HAP-1 (cell line): ENCODE measurements around the gene CTTN.
A peak's percentile ranks its signal among the peaks of the same experiment; 100 is the strongest.
"Not testable (repeated sequence)": the region's sequence is repeated elsewhere in the genome, so short reads cannot be mapped to it uniquely, and the experiment has no call there.

Experiments used
- DNase-seq, 2 experiments: peaks; one replicate each; pipeline ENCODE4 v3.0.0-alpha.2; 2016 to 2020; ENCODE audit warnings: low spot score in 2 of 2
- H3K27me3 ChIP-seq: fragments of 250-450 bp; sonication (Bioruptor Pico); 2 replicates; pipeline ENCODE4 v1.5.1; 2020; ENCODE audit warnings: low read depth, mild to moderate bottlenecking, moderate library complexity
- H3K36me3 ChIP-seq: fragments of 250-450 bp; sonication (Bioruptor Pico); replicated peaks from 2 replicates; pipeline ENCODE4 v1.5.1; 2020; ENCODE audit warnings: mild to moderate bottlenecking
- H3K4me1 ChIP-seq: fragments of 250-450 bp; sonication (Bioruptor Pico); 2 replicates; pipeline ENCODE4 v1.5.1; 2020; ENCODE audit warnings: mild to moderate bottlenecking
- H3K4me3 ChIP-seq: fragments of 250-450 bp; sonication (Bioruptor Pico); 2 replicates; pipeline ENCODE4 v1.5.1; 2020; ENCODE audit warnings: mild to moderate bottlenecking, moderate library complexity
- H3K9me3 ChIP-seq: fragments of 250-450 bp; sonication (Bioruptor Pico); 2 replicates; pipeline ENCODE4 v1.5.1; 2020; ENCODE audit warnings: mild to moderate bottlenecking, moderate library complexity
- in situ Hi-C: fragments of 300-500 bp; cut with MboI; formaldehyde crosslinking; loops from 3 replicates; pipeline ENCODE4 v1.14.3; 2020; ENCODE audit warnings: low sequenced_read_pairs, inconsistent platforms, mixed read lengths

Gene CTTN

DNA sequence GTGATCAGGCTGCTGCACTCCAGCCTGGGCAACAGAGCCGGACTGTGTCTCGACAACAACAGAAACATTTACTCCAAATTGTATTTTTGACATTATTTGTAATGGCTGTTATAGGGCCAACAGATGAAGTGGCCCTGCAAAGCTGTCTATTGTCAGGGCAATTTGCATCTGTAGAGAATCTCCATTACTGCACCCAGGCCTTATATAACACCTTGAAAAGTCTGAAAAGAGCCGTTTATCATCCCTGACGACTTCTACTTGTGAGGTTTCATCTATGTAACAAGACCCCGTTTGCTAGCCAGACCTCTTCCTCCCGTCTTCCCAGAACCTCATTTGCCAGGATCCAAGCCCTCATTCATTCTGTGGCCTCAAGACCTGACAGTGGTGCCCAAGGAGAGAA is 9.1 kb upstream of the CTTN start:
- Histone ChIP-seq H3K4me3 (no peak overlapping the region), H3K4me1 (peaks cover 33% of the 10 kb centered on the region), H3K36me3 (peaks cover 42% of the 10 kb centered on the region), H3K27me3 (no peaks in the 10 kb centered on the region), H3K9me3 (no peaks in the 10 kb centered on the region)
- peak; percentile 58 to 87 for DNase-seq
- in situ Hi-C loops = no loop called here

GRCh38 chr11:70390882-70391281 is 7.4 kb upstream of the CTTN start:
- Histone ChIP-seq H3K4me1 (peaks cover 33% of the 10 kb centered on the region), H3K36me3 (peaks cover 40% of the 10 kb centered on the region)
- peak; percentile 62 to 74 for DNase-seq
- H3K9me3 ChIP-seq, H3K27me3 ChIP-seq, in situ Hi-C loops, H3K4me3 ChIP-seq: not testable (repeated sequence)

DNA sequence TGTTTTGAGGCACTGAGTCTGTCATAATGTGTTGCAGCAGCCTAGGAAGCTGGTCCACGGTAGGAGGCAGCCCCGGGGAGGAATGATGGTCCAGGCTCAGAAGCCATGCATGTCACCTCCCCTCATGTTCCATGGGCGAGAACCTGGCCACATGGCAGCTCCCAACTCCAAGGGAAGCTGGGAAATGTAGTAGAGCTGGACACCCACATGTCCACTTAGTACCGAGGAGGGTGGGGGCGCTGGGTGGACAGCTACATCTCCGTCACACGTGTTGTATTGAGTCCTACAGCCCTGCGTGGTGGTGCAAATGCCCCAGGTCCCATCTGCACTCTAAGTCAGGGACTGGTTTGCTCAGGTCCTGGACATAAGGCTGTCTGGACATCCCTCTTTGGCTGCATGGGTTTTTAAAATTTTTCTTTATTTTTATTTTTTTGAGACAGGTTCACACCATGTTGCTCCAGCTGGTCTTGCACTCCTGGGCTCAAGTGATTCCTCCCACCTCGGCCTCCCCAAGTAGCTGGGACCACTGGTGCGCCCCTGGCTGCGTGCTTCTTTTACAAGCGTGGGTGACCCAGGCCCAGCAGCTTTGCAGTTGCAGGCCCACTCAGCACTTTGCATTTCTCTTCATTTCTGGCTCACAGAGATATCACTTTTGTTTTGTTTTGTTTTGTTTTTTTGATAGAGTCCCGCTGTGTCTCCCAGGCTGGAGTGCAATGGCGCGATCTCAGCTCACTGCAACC is 3.9 kb upstream of the CTTN start:
- Histone ChIP-seq H3K27me3 (no peaks in the 10 kb centered on the region), H3K4me1 (peaks cover 27% of the 10 kb centered on the region), H3K9me3 (no peaks in the 10 kb centered on the region), H3K36me3 (peaks cover 32% of the 10 kb centered on the region), H3K4me3 (no peak overlapping the region)
- no peak for DNase-seq
- in situ Hi-C loops = no loop called here

- no peaks in the 10 kb centered on the region for H3K27me3 ChIP-seq
- DNase-seq = peak; percentile 4 to 48
- H3K4me1 ChIP-seq = peaks cover 10% of the 10 kb centered on the region
- H3K4me3 ChIP-seq = peak overlapping the region; percentile 71
- in situ Hi-C loops = no loop called here
- H3K36me3 ChIP-seq = peaks cover 27% of the 10 kb centered on the region
- no peaks in the 10 kb centered on the region for H3K9me3 ChIP-seq
Observed at GRCh38 chr11:70397336-70397982, 870 bp upstream of the CTTN start.

DNA sequence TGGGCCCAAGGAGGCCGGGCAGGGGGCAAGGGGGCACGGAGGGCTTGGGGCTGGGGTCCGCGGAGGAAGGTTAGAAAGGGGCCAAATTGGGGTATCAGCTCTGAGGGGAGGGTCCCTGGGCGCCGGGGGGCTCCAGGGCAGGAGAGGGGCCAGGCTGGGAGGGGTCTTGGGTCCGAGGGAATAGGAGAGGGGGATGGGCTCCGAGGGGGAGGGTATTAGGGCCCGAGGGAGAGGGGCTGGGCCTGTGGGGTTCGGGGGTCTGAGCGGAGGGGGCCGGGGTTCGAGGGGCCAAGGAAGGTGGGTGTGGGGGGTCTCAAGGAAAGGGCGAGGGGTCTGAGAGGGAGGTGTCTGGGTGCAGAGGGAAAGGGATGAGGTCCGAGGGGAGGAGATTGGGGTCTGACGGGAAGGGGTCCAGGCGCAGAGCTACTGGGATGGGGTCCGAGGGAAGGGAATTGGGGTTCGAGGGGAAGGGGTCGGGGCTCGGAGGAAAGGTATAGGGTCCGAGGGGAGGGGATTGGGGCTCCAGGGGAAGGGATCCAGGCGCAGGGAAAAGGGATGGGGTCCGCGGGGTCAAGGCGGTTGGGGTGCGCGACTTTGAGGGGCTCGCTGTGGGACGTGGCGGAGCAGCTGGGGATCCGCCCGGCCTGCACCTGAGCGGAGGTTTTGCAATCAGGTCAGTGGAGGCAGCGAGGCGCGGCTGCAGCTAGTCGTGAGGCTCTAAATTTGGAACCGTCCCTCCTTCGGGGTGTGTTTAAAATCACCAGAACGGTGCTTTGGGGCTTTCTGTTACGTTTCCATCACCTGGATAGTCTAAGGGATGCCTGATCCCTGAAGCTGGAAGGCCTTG is 728 bp downstream of the CTTN start:
- Histone ChIP-seq H3K27me3 (no peaks in the 10 kb centered on the region), H3K36me3 (peaks cover 17% of the 10 kb centered on the region), H3K4me1 (peaks cover 7% of the 10 kb centered on the region; the same call in 1 of the 2 replicates), H3K4me3 (peak overlapping the region; percentile 71), H3K9me3 (no peaks in the 10 kb centered on the region)
- in situ Hi-C loops = no loop called here
- DNase-seq = no peak

GRCh38 chr11:70399681-70400112 is 1.4 kb downstream of the CTTN start:
- in situ Hi-C loops = no loop called here
- peak overlapping the region; percentile 71 for H3K4me3 ChIP-seq
- peaks cover 7% of the 10 kb centered on the region; the same call in 1 of the 2 replicates for H3K4me1 ChIP-seq
- peak in 1 of 2 experiments; percentile 41 for DNase-seq
- H3K9me3 ChIP-seq = no peaks in the 10 kb centered on the region
- peaks cover 15% of the 10 kb centered on the region for H3K36me3 ChIP-seq
- H3K27me3 ChIP-seq = no peaks in the 10 kb centered on the region

GRCh38 chr11:70400643-70401042 is 2.3 kb downstream of the CTTN start:
- no peaks in the 10 kb centered on the region for H3K27me3 ChIP-seq
- in situ Hi-C loops = no loop called here
- H3K4me3 ChIP-seq = no peak overlapping the region
- H3K36me3 ChIP-seq = peaks cover 19% of the 10 kb centered on the region
- H3K4me1 ChIP-seq = peaks cover 7% of the 10 kb centered on the region; the same call in 1 of the 2 replicates
- no peak for DNase-seq
- H3K9me3 ChIP-seq = no peaks in the 10 kb centered on the region

DNA sequence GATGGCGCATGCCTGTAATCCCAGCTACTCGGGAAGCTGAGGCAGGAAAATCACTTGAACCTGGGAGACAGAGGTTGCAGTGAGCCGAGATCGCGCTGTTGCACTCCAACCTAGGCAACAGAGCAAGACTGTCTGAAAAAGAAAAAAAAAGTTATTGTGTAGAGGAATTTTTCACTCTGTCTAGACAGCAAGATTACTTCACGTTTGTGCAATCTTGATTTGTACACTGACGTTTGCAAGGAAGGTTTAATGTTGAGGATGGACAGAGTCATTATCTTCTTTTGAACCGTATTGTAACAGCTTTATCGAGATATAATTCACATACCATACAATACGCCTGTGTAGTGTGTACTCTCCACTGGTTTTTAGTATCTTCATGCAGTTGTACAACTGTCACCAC is 3.7 kb downstream of the CTTN start:
- H3K36me3 ChIP-seq = peaks cover 27% of the 10 kb centered on the region
- DNase-seq = no peak
- no peak overlapping the region for H3K4me3 ChIP-seq
- in situ Hi-C loops = no loop called here
- H3K27me3 ChIP-seq = no peaks in the 10 kb centered on the region
- no peaks in the 10 kb centered on the region for H3K9me3 ChIP-seq
- H3K4me1 ChIP-seq = peaks cover 6% of the 10 kb centered on the region; the same call in 1 of the 2 replicates

GRCh38 chr11:70402685-70403084 is 4.4 kb downstream of the CTTN start:
- in situ Hi-C loops = no loop called here
- Histone ChIP-seq H3K27me3 (no peaks in the 10 kb centered on the region), H3K36me3 (peaks cover 33% of the 10 kb centered on the region), H3K4me3 (no peak overlapping the region), H3K9me3 (no peaks in the 10 kb centered on the region), H3K4me1 (peaks cover 4% of the 10 kb centered on the region; the same call in 1 of the 2 replicates)
- DNase-seq = no peak

DNA sequence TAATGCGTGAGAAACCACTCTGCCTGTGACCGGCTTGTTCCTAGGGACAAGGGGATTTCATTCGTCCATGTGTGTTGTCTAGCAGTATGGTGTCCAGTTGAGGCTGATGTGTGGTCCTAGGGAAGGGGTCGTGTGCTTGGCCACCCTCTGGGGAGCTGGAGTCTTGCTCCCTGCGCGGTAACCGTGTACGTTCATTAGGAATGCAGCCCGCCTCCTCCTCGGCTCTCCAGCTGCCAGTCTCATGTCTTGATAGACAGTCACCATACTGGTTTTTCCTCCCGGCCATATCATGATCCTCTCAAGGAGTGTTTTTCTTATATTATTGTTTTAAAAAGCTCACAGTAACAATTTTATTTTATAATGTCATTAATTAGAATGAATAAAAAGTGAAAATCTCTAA is 5.9 kb downstream of the CTTN start:
- in situ Hi-C loops = no loop called here
- no peak for DNase-seq
- H3K4me1 ChIP-seq = peaks cover 4% of the 10 kb centered on the region; the same call in 1 of the 2 replicates
- H3K36me3 ChIP-seq = peaks cover 49% of the 10 kb centered on the region
- H3K4me3 ChIP-seq = no peak overlapping the region
- no peaks in the 10 kb centered on the region for H3K9me3 ChIP-seq
- no peaks in the 10 kb centered on the region for H3K27me3 ChIP-seq

DNA sequence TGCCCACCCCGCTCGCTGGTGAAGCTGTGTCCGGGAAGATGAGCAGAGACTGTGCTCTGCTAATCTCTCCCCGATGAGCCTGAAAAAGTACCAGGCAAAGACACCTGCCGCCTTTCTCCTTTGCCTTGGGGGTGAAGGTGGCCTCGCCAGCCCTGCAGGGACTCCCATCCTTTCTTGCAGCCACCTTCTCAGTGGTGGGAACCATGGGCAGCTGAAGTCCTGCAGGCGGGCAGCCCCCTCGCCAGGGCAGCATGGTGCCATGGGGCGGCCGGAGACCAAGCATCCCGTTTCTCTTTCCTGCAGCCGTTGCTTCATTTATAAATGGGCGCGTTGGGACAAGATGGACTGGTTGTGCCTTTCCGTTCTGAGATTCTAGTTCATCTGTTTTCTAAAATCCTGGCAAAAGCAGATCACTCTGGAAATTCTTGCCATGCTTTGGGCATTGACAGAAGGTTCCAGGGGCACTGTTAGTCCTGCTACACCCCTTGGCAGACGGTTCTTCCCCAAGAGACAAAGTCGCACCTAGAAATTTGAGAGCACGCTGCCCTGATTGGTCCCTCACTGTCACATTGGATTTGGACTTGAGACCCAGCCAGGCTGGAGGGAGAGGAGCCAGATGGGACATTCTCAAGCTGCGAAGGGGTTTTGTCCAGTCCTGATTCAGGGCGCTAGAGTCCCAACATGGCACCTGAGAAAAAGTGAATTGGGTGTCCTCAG is 7.5 kb downstream of the CTTN start:
- Histone ChIP-seq H3K4me1 (no peaks in the 10 kb centered on the region; the same call in 1 of the 2 replicates), H3K36me3 (peaks cover 60% of the 10 kb centered on the region), H3K27me3 (no peaks in the 10 kb centered on the region), H3K4me3 (no peak overlapping the region), H3K9me3 (no peaks in the 10 kb centered on the region)
- in situ Hi-C loops = no loop called here
- DNase-seq = no peak

DNA sequence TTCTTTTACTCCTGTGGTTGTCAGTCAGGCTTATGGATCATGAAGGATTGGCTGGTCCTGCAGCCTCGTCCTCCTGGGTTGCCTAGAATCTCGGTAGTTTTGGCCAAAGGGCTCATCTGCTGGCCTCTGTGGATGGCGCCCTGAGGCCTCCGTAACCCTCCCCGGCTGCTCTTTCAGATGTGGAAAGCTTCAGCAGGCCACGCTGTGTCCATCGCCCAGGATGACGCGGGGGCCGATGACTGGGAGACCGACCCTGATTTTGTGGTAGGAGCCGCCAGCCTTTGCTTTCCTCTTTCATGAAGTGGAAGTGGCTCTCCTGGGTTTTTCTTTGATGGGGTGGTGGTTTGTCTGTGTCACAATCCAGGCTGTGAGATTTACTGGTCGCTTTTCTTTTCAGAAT is 8.8 kb downstream of the CTTN start:
- no peak for DNase-seq
- Histone ChIP-seq H3K9me3 (no peaks in the 10 kb centered on the region), H3K36me3 (peaks cover 68% of the 10 kb centered on the region), H3K27me3 (no peaks in the 10 kb centered on the region), H3K4me1 (no peaks in the 10 kb centered on the region; the same call in 1 of the 2 replicates), H3K4me3 (no peak overlapping the region)
- in situ Hi-C loops = no loop called here

- Histone ChIP-seq H3K36me3 (peaks cover 75% of the 10 kb centered on the region), H3K4me3 (no peak overlapping the region)
- in situ Hi-C loops = no loop called here
Observed at GRCh38 chr11:70407814-70408213, 9.5 kb downstream of the CTTN start.

More at GRCh38 chr11:70407814-70408213, 9.5 kb downstream of the CTTN start:
- Histone ChIP-seq H3K27me3 (no peaks in the 10 kb centered on the region), H3K4me1 (no peaks in the 10 kb centered on the region; the same call in 1 of the 2 replicates), H3K9me3 (no peaks in the 10 kb centered on the region)
- DNase-seq = no peak
